Tibial nerve (tissue), 4 donors: ENCODE data around the gene PTF1A.

Experiments used
- CTCF ChIP-seq, 5 experiments: fragments of 200-600 bp in 3 of 5; fragments of 450-650 bp in 2 of 5; sonication (generic) in 3 of 5; IDR thresholded peaks; one replicate each; pipeline ENCODE4 v1.5.1; 2016 to 2019; ENCODE audit warnings: antibody characterized with exemption in 5 of 5, mild to moderate bottlenecking in 3 of 5, moderate library complexity in 2 of 5
- EP300 ChIP-seq, 2 donors: sonication (generic); formaldehyde crosslinking; IDR thresholded peaks; one replicate each; pipeline ENCODE4 v1.6.1; 2017; ENCODE audit warnings: antibody characterized with exemption in 2 of 2, mild to moderate bottlenecking in 1 of 2
- POLR2A ChIP-seq, 2 donors: fragments of 450-650 bp; IDR thresholded peaks; one replicate each; pipeline ENCODE4 v1.6.1; 2017; ENCODE audit warnings: antibody characterized with exemption in 2 of 2, mild to moderate bottlenecking in 2 of 2, moderate library complexity in 2 of 2

GRCh38 chr10:23157691-23158369, 34.3 kb upstream of the PTF1A start:
- no peak for TF ChIP-seq CTCF (IDR thresholded peaks at IDR 0.05)
- no peak for TF ChIP-seq POLR2A (IDR thresholded peaks at IDR 0.05)
- no peak for TF ChIP-seq EP300 (IDR thresholded peaks at IDR 0.05)
